Kidney epithelial cell (primary cell): Measurements from ENCODE around the gene TPM1. TPM values are rescaled to one million over a fixed set of nuclear protein-coding genes. Genes with fewer than 3 reads are reported as not detected.

ENCODE experiments used
- DNase-seq: peaks from one replicate; pipeline ENCODE4 v3.0.0-alpha.2; 2010; ENCODE audit warnings: low read depth
- H3K27me3 ChIP-seq: 2 replicates; pipeline ENCODE4 v1.6.0; 2011; ENCODE audit warnings: low read length; ENCODE audit not compliant: control insufficient read depth, insufficient read depth
- H3K36me3 ChIP-seq: 2 replicates; pipeline ENCODE4 v1.5.1; 2011; ENCODE audit warnings: low read length; ENCODE audit not compliant: control insufficient read depth, insufficient read depth
- H3K4me3 ChIP-seq: 2 replicates; pipeline ENCODE4 v1.5.1; 2011; ENCODE audit warnings: low read depth, mild to moderate bottlenecking, control low read depth, low read length
- CTCF ChIP-seq: IDR thresholded peaks from 2 replicates; pipeline ENCODE4 v1.5.1; 2011; ENCODE audit warnings: mild to moderate bottlenecking, moderate library complexity, low read length, control low read depth, inconsistent platforms; ENCODE audit not compliant: insufficient read depth, poor library complexity, severe bottlenecking
- total RNA-seq: library from RNA; depleted of rRNA; stranded (reverse); fragments of >200 nt; gene quantifications from 2 replicates; pipeline ENCODE4 v1.2.3, GENCODE V29; 2015

Gene TPM1
- total RNA-seq, 1 donor from 2014 or later, result 847 TPM

GRCh38 chr15:63072023-63072650, 29.6 kb downstream of the TPM1 start:
- Histone ChIP-seq H3K36me3 (peaks cover 11% of the 10 kb centered on the region), H3K4me3 (no peak overlapping the region), H3K27me3 (no peaks in the 10 kb centered on the region)
- no peak for TF ChIP-seq CTCF
- no peak for DNase-seq

GRCh38 chr15:63072809-63073277, 30.3 kb downstream of the TPM1 start:
- no peak for TF ChIP-seq CTCF
- DNase-seq, result no peak
- H3K36me3 ChIP-seq, result peaks cover 8% of the 10 kb centered on the region
- no peak overlapping the region for H3K4me3 ChIP-seq
- no peaks in the 10 kb centered on the region for H3K27me3 ChIP-seq

GRCh38 chr15:63073497-63074172, 31.1 kb downstream of the TPM1 start:
- Histone ChIP-seq H3K4me3 (no peak overlapping the region), H3K36me3 (peaks cover 4% of the 10 kb centered on the region), H3K27me3 (no peaks in the 10 kb centered on the region)
- no peak for TF ChIP-seq CTCF
- no peak for DNase-seq

- TF ChIP-seq CTCF, result no peak
- H3K27me3 ChIP-seq, result no peaks in the 10 kb centered on the region
- no peaks in the 10 kb centered on the region for H3K36me3 ChIP-seq
- H3K4me3 ChIP-seq, result no peak overlapping the region
- DNase-seq, result no peak
These were observed 32.8 kb downstream of the TPM1 start for GRCh38 chr15:63075015-63075983.

- no peaks in the 10 kb centered on the region for H3K27me3 ChIP-seq
- H3K4me3 ChIP-seq, result no peak overlapping the region
- no peaks in the 10 kb centered on the region for H3K36me3 ChIP-seq
- DNase-seq, result no peak
- TF ChIP-seq CTCF, result no peak
These were observed 33.6 kb downstream of the TPM1 start for GRCh38 chr15:63075984-63076713.
